BJ (cell line): ENCODE measurements around the gene HNRNPA3. TPM values are rescaled to one million over a fixed set of nuclear protein-coding genes. Genes with fewer than 3 reads are reported as not detected.
"Not testable (repeated sequence)": the region's sequence is repeated elsewhere in the genome, so short reads cannot be mapped to it uniquely, and the experiment has no call there.

Experiments
- CTCF ChIA-PET: fragments of 350-600 bp; formaldehyde crosslinking; extraction: SDS; loops from one replicate; lab custom pipeline; 2021; ENCODE audit warnings: antibody characterized with exemption, inconsistent platforms; lab: Yijun Ruan, JAX
- POLR2A ChIA-PET: fragments of 300-600 bp; sonication (Branson Sonifier 250); formaldehyde crosslinking; extraction: SDS; loops from one replicate; lab custom pipeline; 2021; ENCODE audit warnings: antibody characterized with exemption; lab: Charles Lee
- DNase-seq: peaks from one replicate; pipeline ENCODE4 v3.0.0-alpha.2; 2011; ENCODE audit warnings: low read depth
- H3K27me3 ChIP-seq: 2 replicates; pipeline ENCODE4 v1.6.0; 2011; ENCODE audit warnings: low read length; ENCODE audit not compliant: control insufficient read depth, insufficient read depth
- H3K36me3 ChIP-seq: 2 replicates; pipeline ENCODE4 v1.5.1; 2011; ENCODE audit warnings: low read length; ENCODE audit not compliant: control insufficient read depth, insufficient read depth
- H3K4me3 ChIP-seq: 2 replicates; pipeline ENCODE4 v1.5.1; 2011; ENCODE audit warnings: low read depth, mild to moderate bottlenecking, control low read depth, low read length
- polyA plus RNA-seq: library from polyadenylated mRNA; depleted of rRNA; stranded (reverse); fragments of >200 nt; gene quantifications from 2 replicates; pipeline ENCODE4 v1.2.3, GENCODE V29; 2011
- TF ChIP-seq, protein P1 (sequence below): IDR thresholded peaks from 2 replicates; pipeline ENCODE4 v1.5.1; 2011; ENCODE audit warnings: low read depth, mild to moderate bottlenecking, control low read depth, inconsistent platforms, low read length, moderate library complexity; ENCODE audit not compliant: insufficient read depth

The HNRNPA3 gene
- polyA plus RNA-seq, 1 experiment, result 31.8 TPM

DNA sequence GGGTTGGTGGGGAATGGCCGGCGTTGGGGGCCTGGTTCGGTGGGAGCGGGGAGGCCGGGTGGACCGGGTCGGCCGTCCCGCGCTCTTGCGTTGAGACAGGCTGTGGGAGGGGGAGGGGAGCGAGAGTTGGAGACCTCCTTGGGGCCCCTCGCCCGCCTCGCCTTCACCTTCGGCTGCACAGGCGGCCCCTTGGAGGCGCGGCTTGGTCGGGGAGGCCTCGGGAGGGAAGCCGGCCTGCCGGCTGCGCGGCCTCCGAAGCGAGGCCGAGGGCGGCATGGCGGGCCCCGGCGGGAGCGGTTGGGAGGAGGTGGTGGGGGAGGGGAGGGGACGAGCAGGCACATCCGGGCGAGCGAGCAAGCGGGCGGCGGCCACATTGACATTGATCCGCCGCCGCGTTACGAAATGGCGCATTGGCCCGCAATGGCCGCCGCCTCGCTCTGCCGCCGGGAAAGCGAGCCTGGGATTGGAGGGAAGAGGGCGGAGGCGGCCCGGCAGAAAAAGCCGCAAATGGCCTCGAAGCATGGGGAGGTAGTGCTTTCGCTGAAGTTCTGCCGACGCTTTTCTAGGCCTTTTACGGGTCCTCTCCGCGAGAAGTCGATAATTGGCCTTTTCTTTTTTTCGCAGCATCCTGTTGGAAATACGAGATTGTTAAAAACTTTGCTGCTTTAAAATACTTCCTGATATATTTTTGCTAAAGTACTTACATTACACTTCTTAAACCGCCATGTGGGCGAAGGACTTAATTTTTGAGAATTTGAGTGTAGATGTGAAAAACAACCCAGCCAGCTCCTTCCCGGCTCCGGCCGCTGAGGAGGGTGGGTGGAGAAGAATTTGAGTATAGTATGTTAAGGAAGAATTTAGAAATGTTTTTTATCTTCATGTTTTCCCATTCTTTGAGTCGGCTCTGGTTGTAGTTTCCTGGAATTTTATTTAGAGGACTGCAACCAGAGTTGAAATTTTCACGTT, 580 bp downstream of the HNRNPA3 start:
- Histone ChIP-seq H3K27me3 (no peaks in the 10 kb centered on the region), H3K4me3 (peak overlapping the region; percentile 84), H3K36me3 (peaks cover 3% of the 10 kb centered on the region)
- TF ChIP-seq, protein P1, sequence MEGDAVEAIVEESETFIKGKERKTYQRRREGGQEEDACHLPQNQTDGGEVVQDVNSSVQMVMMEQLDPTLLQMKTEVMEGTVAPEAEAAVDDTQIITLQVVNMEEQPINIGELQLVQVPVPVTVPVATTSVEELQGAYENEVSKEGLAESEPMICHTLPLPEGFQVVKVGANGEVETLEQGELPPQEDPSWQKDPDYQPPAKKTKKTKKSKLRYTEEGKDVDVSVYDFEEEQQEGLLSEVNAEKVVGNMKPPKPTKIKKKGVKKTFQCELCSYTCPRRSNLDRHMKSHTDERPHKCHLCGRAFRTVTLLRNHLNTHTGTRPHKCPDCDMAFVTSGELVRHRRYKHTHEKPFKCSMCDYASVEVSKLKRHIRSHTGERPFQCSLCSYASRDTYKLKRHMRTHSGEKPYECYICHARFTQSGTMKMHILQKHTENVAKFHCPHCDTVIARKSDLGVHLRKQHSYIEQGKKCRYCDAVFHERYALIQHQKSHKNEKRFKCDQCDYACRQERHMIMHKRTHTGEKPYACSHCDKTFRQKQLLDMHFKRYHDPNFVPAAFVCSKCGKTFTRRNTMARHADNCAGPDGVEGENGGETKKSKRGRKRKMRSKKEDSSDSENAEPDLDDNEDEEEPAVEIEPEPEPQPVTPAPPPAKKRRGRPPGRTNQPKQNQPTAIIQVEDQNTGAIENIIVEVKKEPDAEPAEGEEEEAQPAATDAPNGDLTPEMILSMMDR, result no peak
- DNase-seq, result peak; percentile 36
- CTCF ChIA-PET, result interaction anchor here (1.6 kb wide), 1 partner anchor 49 kb away, joined by 10 read pairs; no protein-coding TSS in a partner anchor
- POLR2A ChIA-PET, result interaction anchor here (0.6 to 1.2 kb wide), 5 partner anchors 48 to 124 kb away, joined by 3 to 4 read pairs (median 3); no protein-coding TSS in a partner anchor

DNA sequence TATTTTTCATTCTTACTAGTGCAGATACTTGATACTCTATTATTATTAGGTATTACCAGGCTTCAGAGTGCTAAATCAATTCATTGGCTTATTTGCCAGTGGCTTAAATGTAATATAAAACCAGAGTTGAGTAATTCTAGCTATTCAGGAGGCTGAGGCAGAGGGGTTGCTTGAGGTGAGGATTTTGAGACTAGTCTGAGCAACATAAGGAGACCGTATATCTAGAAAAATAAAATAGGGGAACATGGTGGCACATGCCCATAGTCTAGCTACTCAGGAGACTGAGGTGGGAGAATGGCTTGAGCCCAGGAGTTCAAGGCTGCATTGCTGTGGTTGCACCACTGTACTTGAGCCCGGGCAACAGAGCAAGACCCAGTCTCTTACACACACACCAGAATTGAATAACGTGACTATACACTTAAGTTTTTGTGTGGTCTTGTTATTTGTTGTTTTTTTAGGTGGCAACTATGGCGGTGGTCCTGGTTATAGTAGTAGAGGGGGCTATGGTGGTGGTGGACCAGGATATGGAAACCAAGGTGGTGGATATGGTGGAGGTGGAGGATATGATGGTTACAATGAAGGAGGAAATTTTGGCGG, 4.8 kb downstream of the HNRNPA3 start:
- no peak for DNase-seq
- no peak overlapping the region for H3K4me3 ChIP-seq
- CTCF ChIA-PET, result no interaction called here
- POLR2A ChIA-PET, result no interaction called here
- TF ChIP-seq, protein P1, result no peak
- peaks cover 7% of the 10 kb centered on the region for H3K36me3 ChIP-seq
- H3K27me3 ChIP-seq, result no peaks in the 10 kb centered on the region

DNA sequence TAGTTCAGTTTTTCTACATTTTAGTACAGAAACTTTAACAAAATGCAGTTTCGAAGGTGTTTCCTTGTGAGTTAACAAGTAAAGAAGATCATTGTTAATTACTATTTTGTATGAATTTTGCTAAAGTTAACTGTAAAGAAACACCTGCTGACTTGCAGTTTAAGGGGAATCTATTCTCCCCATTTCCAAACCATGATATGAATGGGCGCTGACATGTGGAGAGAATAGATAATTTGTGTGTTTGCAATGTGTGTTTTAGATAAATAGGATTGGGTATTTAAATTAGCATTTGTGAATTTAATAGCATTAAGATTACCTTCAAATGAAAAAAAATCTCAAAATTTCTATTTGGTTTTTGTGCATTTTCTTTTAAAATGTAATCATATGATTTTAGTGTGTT, 7.2 kb downstream of the HNRNPA3 start:
- H3K27me3 ChIP-seq, H3K36me3 ChIP-seq, H3K4me3 ChIP-seq, POLR2A ChIA-PET, DNase-seq, CTCF ChIA-PET: not testable (repeated sequence)

DNA sequence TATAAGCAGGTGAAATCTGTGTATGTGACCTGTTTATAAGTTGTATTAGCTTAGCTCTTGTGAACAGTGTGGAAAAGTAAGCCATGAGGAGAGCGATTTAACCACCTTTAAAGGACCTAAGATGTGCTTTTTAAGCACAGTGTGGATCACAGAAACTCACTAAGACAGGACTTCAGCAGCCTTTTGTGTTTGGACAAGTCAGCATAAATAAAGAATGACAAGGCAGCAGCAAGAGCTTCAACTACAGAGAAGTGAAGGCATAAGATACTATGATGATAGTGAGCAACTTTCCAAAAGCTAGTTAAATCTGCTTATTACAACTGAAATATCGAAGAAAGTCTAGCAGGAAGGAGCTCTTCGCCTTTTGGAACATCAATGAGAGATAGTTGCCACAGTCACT, 8.9 kb downstream of the HNRNPA3 start:
- Histone ChIP-seq H3K4me3 (no peak overlapping the region), H3K27me3 (no peaks in the 10 kb centered on the region), H3K36me3 (peaks cover 8% of the 10 kb centered on the region)
- CTCF ChIA-PET, result interaction anchor here (0.6 to 0.7 kb wide), 2 partner anchors 56 to 58 kb away, joined by 3 read pairs; no protein-coding TSS in a partner anchor
- DNase-seq, result no peak
- POLR2A ChIA-PET, result no interaction called here
- TF ChIP-seq, protein P1, result no peak

DNA sequence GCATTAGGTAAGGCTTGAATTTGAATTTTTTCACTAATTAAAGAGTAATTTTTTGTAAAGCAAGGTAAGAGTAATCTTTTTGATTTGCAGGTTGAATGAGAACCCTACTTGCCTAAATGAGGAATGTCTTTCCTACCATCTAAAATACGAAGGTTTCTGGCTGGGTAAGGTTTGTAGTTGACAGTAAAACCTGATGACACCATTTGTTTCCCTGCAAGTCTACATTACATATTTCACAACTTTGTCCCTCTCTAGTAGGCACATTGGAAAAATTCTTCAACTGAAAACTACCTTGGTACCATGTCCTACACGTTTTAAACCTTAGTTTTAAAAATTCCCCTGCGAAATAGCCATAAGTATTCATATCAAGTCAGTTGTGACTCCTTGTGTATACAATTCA, 9.4 kb downstream of the HNRNPA3 start:
- TF ChIP-seq, protein P1, result no peak
- Histone ChIP-seq H3K36me3 (peaks cover 8% of the 10 kb centered on the region), H3K27me3 (no peaks in the 10 kb centered on the region), H3K4me3 (no peak overlapping the region)
- ChIA-PET POLR2A (no interaction called here), CTCF (interaction anchor here (0.6 to 0.7 kb wide), 2 partner anchors 57 to 59 kb away, joined by 3 read pairs; no protein-coding TSS in a partner anchor)
- no peak for DNase-seq

DNA sequence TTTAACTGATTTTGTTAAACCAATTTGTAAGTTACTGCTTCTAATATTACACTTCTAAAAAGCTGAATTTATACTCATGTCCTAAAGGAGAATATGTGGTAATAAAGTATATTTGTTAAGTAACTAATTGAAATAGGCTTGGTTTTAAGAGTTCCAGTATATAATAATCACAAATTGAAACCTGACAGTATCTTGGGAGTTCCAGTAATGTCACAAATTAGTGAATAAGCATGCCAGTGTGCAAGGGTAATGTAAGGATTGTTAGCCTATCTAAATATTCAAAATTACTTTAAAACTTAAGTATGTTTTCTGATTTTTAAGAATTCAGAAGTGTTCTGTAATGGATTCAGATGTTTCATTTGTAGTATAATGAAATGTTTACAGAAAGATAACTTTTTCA, 10.8 kb downstream of the HNRNPA3 start:
- POLR2A ChIA-PET, DNase-seq, H3K36me3 ChIP-seq, H3K4me3 ChIP-seq, H3K27me3 ChIP-seq: not testable (repeated sequence)
- CTCF ChIA-PET, result interaction anchor here (0.7 kb wide), 1 partner anchor 63 kb away, joined by 6 read pairs; no protein-coding TSS in a partner anchor
